Endothelial cell (in vitro differentiated cells): ENCODE data around the gene METAP1. TPM values are rescaled to one million over a fixed set of nuclear protein-coding genes. Genes with fewer than 3 reads are reported as not detected.
A peak's percentile ranks its signal among the peaks of the same experiment; 100 is the strongest.

ENCODE experiments used
- DNase-seq: peaks from one replicate; pipeline ENCODE4 v3.0.0; 2021; ENCODE audit warnings: low spot score
- H3K27ac Mint-ChIP-seq: one replicate; pipeline ENCODE4 v1.8.0; 2021; ENCODE audit warnings: mixed read lengths, inconsistent platforms; ENCODE audit not compliant: unreplicated experiment
- H3K27me3 Mint-ChIP-seq: one replicate; pipeline ENCODE4 v1.8.0; 2021; ENCODE audit warnings: mild to moderate bottlenecking, moderate library complexity, mixed read lengths, inconsistent platforms; ENCODE audit not compliant: unreplicated experiment
- H3K36me3 Mint-ChIP-seq: one replicate; pipeline ENCODE4 v1.8.0; 2021; ENCODE audit warnings: mild to moderate bottlenecking, low read depth, mixed read lengths, inconsistent platforms; ENCODE audit not compliant: unreplicated experiment
- H3K4me1 Mint-ChIP-seq: one replicate; pipeline ENCODE4 v1.8.0; 2021; ENCODE audit warnings: mild to moderate bottlenecking, mixed read lengths, inconsistent platforms; ENCODE audit not compliant: unreplicated experiment
- H3K4me3 Mint-ChIP-seq: one replicate; pipeline ENCODE4 v1.8.0; 2021; ENCODE audit warnings: mild to moderate bottlenecking, mixed read lengths, inconsistent platforms; ENCODE audit not compliant: unreplicated experiment
- H3K9me3 Mint-ChIP-seq: one replicate; pipeline ENCODE4 v1.8.0; 2021; ENCODE audit warnings: mixed read lengths, inconsistent platforms; ENCODE audit not compliant: unreplicated experiment
- CTCF ChIP-seq: fragments of 200-600 bp; sonication (generic); IDR thresholded peaks from one replicate; pipeline ENCODE4 v1.5.0; 2021; ENCODE audit warnings: antibody characterized with exemption; ENCODE audit not compliant: unreplicated experiment
- total RNA-seq: library from RNA; stranded (reverse); fragmentation: NEBNext Ultra II Directional; extraction: Animal tissue kit (Norgen Biotek cat#: 25700); gene quantifications from one replicate; pipeline ENCODE4 v1.2.1, GENCODE V29; 2021; ENCODE audit not compliant: unreplicated experiment

The METAP1 gene
- total RNA-seq, 1 donor from 2014 or later, result 31.4 TPM

DNA sequence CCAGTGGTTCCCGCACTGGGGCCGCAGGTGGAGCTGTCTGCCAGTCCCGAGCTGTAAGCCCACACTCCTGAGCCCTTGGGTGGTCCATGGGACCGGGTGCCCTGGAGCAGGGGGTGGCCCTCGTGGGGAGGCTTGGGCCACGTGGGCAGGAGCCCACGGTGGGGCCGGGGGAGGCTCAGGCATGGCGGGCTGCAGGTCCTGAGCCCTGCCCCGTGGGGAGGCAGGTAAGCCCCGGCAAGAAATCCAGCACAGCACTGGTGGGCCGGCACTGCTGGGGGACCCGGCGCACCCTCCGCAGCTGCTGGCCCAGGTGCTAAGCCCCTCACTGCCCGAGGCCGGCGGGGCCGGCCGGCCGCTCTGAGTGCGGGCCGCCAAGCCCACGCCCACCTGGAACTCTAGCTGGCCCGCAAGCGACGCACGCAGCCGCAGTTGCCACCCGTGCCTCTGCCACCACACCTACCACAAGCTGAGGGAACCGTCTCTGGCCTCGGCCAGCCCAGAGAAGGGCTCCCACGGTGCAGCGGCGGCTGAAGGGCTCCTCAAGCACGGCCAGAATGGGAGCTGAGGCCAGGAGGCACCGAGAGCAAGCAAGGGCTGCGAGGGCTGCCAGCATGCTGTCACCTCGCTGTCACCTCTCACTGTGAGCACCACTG is 2.0 kb upstream of the METAP1 start:
- DNase-seq, result no peak
- no peak overlapping the region for H3K27ac Mint-ChIP-seq
- TF ChIP-seq CTCF, result no peak
- H3K4me1 Mint-ChIP-seq, result peaks cover 9% of the 10 kb centered on the region
- peaks cover 13% of the 10 kb centered on the region for H3K27me3 Mint-ChIP-seq
- H3K4me3 Mint-ChIP-seq, result no peak overlapping the region
- H3K9me3 Mint-ChIP-seq, result no peaks in the 10 kb centered on the region
- H3K36me3 Mint-ChIP-seq, result no peaks in the 10 kb centered on the region

GRCh38 chr4:98994474-98995182 is 893 bp upstream of the METAP1 start:
- Mint-ChIP-seq H3K4me3 (peak overlapping the region; percentile 92), H3K9me3 (no peaks in the 10 kb centered on the region), H3K27me3 (peaks cover 13% of the 10 kb centered on the region), H3K36me3 (no peaks in the 10 kb centered on the region), H3K4me1 (peaks cover 9% of the 10 kb centered on the region), H3K27ac (peak overlapping the region; percentile 79)
- TF ChIP-seq CTCF, result no peak
- no peak for DNase-seq

- peaks cover 12% of the 10 kb centered on the region for H3K27me3 Mint-ChIP-seq
- DNase-seq, result no peak
- H3K4me3 Mint-ChIP-seq, result peak overlapping the region; percentile 86
- H3K9me3 Mint-ChIP-seq, result no peaks in the 10 kb centered on the region
- H3K27ac Mint-ChIP-seq, result no peak overlapping the region
- H3K36me3 Mint-ChIP-seq, result no peaks in the 10 kb centered on the region
- TF ChIP-seq CTCF, result no peak
- H3K4me1 Mint-ChIP-seq, result peaks cover 9% of the 10 kb centered on the region
Observed at GRCh38 chr4:98996056-98996764, 689 bp downstream of the METAP1 start.

DNA sequence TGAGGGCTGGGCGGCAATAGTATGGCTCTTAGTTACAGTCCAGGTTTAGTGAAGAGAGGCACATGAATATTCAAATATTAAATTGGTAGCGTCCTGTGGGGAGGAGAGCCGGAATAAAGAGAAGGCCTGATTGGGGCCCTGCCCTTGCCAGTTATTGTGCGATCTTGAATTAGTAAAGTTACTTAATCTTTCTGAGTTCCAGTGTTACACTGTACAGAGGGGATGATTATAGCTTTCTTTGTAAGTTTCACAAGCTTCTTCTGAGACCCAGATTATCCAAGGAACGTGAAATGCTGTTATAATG is 1.2 kb downstream of the METAP1 start:
- peaks cover 12% of the 10 kb centered on the region for H3K27me3 Mint-ChIP-seq
- no peaks in the 10 kb centered on the region for H3K9me3 Mint-ChIP-seq
- peaks cover 9% of the 10 kb centered on the region for H3K4me1 Mint-ChIP-seq
- no peak overlapping the region for H3K27ac Mint-ChIP-seq
- H3K36me3 Mint-ChIP-seq, result no peaks in the 10 kb centered on the region
- no peak for TF ChIP-seq CTCF
- no peak for DNase-seq
- peak overlapping the region; percentile 86 for H3K4me3 Mint-ChIP-seq

DNA sequence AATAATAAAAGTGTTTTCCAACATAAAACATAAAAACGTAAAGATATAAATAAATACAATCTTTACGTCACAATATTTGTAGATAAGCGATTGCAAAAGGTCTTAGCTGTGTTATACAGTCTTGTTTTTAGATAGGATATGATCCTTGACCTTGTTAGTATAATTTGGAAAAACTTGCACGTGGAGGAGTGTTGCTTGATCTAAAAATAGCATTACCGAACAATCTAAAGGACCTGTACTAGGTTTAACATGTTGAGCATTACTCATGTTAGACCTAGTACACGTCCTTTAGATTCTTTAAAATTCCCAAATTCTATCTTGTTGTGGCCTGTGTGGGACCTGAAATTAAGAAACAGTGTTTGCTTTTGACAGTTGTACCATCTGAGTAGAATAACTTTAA is 1.6 kb downstream of the METAP1 start:
- Mint-ChIP-seq H3K27ac (no peak overlapping the region), H3K9me3 (no peaks in the 10 kb centered on the region), H3K36me3 (no peaks in the 10 kb centered on the region), H3K27me3 (peaks cover 12% of the 10 kb centered on the region), H3K4me3 (no peak overlapping the region), H3K4me1 (peaks cover 9% of the 10 kb centered on the region)
- DNase-seq, result no peak
- TF ChIP-seq CTCF, result no peak
